Cardiac muscle cell (in vitro differentiated cells and primary cell): Measurements from ENCODE around the gene CEBPZOS. TPM values are rescaled to one million over a fixed set of nuclear protein-coding genes. Genes with fewer than 3 reads are reported as not detected.
"Not testable (repeated sequence)": the region's sequence is repeated elsewhere in the genome, so short reads cannot be mapped to it uniquely, and the experiment has no call there.

Experiments
- DNase-seq, 2 donors: peaks; one replicate each; pipeline versions ENCODE4 v3.0.0 to v3.0.0-alpha.2; 2010 to 2017; ENCODE audit warnings: low read depth in 1 of 2, low spot score in 1 of 2
- H3K27ac ChIP-seq: fragments of 200-600 bp; sonication (generic); 2 replicates; pipeline ENCODE4 v1.5.1; 2016
- H3K27me3 ChIP-seq: fragments of 200-600 bp; sonication (generic); 2 replicates; pipeline ENCODE4 v1.6.0; 2016; ENCODE audit warnings: control low read depth
- H3K36me3 ChIP-seq: fragments of 200-600 bp; sonication (generic); 2 replicates; pipeline ENCODE4 v1.5.1; 2016; ENCODE audit warnings: control low read depth
- H3K4me1 ChIP-seq: fragments of 200-600 bp; sonication (generic); 2 replicates; pipeline ENCODE4 v1.8.1; 2017; ENCODE audit warnings: low read depth, mild to moderate bottlenecking, mixed run types
- H3K4me3 ChIP-seq: fragments of 200-600 bp; sonication (generic); 2 replicates; pipeline ENCODE4 v1.5.1; 2016; ENCODE audit warnings: mild to moderate bottlenecking
- H3K9me3 ChIP-seq: fragments of 200-600 bp; sonication (generic); 2 replicates; pipeline ENCODE4 v1.5.1; 2017; ENCODE audit warnings: low read depth, mild to moderate bottlenecking, control low read depth
- polyA plus RNA-seq: library from polyadenylated mRNA; unstranded; fragments of >200 nt; fragmentation: Nextera tagmentation; extraction: Ambion mirVana; gene quantifications from 2 replicates; pipeline ENCODE4 v1.2.1, GENCODE V29; 2016
- total RNA-seq: library from RNA; depleted of rRNA; stranded (reverse); fragments of >200 nt; gene quantifications from 2 replicates; pipeline ENCODE4 v1.2.3, GENCODE V29; 2016
- TF ChIP-seq, protein P1 (sequence below): IDR thresholded peaks from 2 replicates; pipeline ENCODE4 v1.5.1; 2012; ENCODE audit warnings: low read depth, mild to moderate bottlenecking, low read length

CEBPZOS gene
- total and polyA plus RNA-seq, 2 experiments from 2014 or later, result 10.6 to 25.4 TPM

DNA sequence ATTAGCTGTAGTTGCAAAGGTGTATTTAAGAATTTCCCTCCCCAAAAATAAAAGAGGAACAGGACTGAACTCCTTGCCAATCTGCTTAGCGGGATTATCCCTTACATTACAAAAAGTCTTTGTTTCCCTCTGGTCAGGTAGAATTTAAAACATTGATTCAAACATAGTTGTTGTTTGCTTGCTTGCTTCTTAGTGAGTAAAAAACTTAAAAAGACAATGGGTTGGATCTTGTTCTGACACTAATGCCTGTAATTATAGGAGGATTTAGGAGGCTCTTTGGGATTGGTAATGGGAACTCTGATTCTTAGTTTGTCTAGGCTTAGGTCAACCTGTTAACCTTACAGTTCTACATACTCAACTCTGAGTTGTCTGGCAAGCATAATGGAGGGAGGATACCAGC is 3.7 kb upstream of the CEBPZOS start:
- H3K27ac ChIP-seq, result no peak overlapping the region
- no peaks in the 10 kb centered on the region for H3K36me3 ChIP-seq
- TF ChIP-seq, protein P1, sequence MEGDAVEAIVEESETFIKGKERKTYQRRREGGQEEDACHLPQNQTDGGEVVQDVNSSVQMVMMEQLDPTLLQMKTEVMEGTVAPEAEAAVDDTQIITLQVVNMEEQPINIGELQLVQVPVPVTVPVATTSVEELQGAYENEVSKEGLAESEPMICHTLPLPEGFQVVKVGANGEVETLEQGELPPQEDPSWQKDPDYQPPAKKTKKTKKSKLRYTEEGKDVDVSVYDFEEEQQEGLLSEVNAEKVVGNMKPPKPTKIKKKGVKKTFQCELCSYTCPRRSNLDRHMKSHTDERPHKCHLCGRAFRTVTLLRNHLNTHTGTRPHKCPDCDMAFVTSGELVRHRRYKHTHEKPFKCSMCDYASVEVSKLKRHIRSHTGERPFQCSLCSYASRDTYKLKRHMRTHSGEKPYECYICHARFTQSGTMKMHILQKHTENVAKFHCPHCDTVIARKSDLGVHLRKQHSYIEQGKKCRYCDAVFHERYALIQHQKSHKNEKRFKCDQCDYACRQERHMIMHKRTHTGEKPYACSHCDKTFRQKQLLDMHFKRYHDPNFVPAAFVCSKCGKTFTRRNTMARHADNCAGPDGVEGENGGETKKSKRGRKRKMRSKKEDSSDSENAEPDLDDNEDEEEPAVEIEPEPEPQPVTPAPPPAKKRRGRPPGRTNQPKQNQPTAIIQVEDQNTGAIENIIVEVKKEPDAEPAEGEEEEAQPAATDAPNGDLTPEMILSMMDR, result no peak
- no peaks in the 10 kb centered on the region for H3K9me3 ChIP-seq
- no peak for DNase-seq
- no peak overlapping the region for H3K4me3 ChIP-seq
- no peaks in the 10 kb centered on the region for H3K27me3 ChIP-seq
- no peaks in the 10 kb centered on the region for H3K4me1 ChIP-seq

DNA sequence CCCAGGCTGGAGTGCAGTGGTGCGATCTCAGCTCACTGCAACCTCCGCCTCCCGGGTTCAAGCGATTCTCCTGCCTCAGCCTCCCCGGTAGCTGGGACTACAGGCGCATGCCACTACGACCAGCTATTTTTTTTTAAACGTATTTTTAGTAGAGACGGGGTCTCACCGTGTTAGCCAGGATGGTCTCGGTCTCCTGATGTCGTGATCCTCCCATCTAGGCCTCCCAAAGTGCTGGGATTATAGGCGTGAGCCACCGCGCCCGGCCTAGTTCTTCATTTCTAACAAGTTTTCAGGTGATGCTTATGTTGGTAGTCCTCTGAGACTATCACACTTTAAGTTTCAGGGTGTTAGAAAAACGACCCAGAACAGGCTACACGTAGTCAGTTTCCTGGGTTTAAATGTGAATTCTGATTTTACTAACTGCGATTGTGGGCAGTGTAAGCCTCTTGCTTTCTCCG is 405 bp upstream of the CEBPZOS start:
- not testable (repeated sequence) for H3K27ac ChIP-seq, H3K36me3 ChIP-seq, H3K9me3 ChIP-seq, H3K27me3 ChIP-seq, DNase-seq, H3K4me1 ChIP-seq
- H3K4me3 ChIP-seq, result peak overlapping the region; percentile 41

DNA sequence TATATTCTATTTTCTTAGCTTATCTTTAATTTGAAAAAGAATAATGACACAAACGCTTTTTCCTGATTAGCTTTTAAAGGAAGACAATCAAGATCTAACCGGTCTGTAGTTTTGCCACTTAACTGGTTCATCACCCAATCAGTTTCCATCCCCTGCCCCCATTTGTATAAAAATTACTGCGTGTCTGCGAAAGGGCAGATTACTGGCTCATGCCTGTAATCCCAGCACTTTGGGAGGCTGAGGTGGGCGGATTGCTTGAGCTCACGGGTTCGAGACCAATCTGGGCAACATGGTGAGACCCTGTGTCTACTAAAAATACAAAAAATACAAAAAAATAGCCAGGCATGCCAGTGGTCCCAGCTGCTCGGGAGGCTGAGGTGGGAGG is 2.4 kb downstream of the CEBPZOS start:
- Histone ChIP-seq H3K27ac (no peak overlapping the region), H3K36me3 (peaks cover 24% of the 10 kb centered on the region), H3K9me3 (no peaks in the 10 kb centered on the region), H3K4me1 (no peaks in the 10 kb centered on the region), H3K27me3 (no peaks in the 10 kb centered on the region), H3K4me3 (no peak overlapping the region)
- no peak for DNase-seq
- TF ChIP-seq, protein P1, result no peak

DNA sequence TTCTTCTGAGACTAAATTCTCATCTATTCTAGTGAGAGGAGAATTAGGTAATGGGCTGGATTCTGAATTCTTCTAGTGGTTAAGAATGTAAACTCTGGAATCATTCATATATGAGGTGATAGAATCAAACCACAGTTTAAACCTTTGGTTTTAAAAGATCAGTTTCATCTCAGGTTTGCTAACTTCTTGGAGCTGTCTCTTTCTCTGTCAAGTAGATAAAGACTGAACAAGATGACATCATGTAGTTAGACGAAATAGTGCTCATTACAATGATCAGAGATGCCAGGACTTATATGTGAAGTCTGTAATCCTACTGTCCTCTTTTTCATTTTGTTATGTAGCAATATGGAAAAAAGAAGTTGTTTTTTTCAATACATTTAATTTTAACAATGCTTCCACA is 4.9 kb downstream of the CEBPZOS start:
- H3K27me3 ChIP-seq, result no peaks in the 10 kb centered on the region
- no peak for DNase-seq
- H3K36me3 ChIP-seq, result peaks cover 39% of the 10 kb centered on the region
- no peak overlapping the region for H3K4me3 ChIP-seq
- H3K9me3 ChIP-seq, result no peaks in the 10 kb centered on the region
- H3K27ac ChIP-seq, result no peak overlapping the region
- no peaks in the 10 kb centered on the region for H3K4me1 ChIP-seq
- TF ChIP-seq, protein P1, result no peak

DNA sequence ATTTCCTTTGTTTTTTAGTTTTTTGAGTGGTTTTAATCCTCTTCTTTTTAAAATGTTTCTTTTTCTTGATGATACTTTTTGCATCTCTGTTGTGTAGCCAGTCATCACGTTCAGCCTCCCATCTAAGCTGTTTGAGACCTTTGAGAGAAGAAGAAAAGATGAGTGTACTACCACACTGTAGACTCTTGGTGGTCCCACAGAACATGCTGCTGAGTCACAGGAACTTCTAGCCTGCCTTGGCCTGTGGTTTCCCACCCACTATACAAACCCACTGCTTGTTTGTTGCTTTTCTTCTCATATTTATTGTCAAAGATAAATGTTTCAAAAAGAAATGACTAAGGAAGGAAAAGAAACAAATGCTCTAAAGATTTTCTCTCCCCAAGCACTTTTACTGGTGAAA is 5.5 kb downstream of the CEBPZOS start:
- H3K4me1 ChIP-seq, result no peaks in the 10 kb centered on the region
- no peak for DNase-seq
- no peak overlapping the region for H3K4me3 ChIP-seq
- peaks cover 40% of the 10 kb centered on the region for H3K36me3 ChIP-seq
- TF ChIP-seq, protein P1, result no peak
- no peaks in the 10 kb centered on the region for H3K27me3 ChIP-seq
- no peaks in the 10 kb centered on the region for H3K9me3 ChIP-seq
- H3K27ac ChIP-seq, result no peak overlapping the region

DNA sequence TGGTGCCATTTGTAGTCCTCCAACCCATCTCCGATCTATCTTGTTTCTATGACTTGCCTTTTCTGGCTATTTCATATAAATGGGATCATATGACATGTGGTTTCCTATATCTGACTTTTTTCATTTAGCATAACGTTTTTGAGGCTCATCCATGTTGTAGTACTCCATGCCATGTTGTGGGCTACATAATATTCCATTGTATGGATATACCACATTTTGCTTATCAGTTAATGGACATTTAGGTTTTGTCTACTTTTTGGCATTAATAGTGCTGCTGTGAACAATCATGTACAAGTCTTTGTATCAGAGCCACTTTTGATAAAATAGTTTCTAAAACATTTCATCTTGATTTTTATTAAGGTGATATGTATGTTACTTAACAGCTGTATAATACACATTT is 7.4 kb downstream of the CEBPZOS start:
- Histone ChIP-seq H3K9me3 (no peaks in the 10 kb centered on the region), H3K36me3 (peaks cover 40% of the 10 kb centered on the region), H3K27me3 (no peaks in the 10 kb centered on the region), H3K27ac (no peak overlapping the region), H3K4me3 (no peak overlapping the region), H3K4me1 (no peaks in the 10 kb centered on the region)
- no peak for DNase-seq
- TF ChIP-seq, protein P1, result no peak

DNA sequence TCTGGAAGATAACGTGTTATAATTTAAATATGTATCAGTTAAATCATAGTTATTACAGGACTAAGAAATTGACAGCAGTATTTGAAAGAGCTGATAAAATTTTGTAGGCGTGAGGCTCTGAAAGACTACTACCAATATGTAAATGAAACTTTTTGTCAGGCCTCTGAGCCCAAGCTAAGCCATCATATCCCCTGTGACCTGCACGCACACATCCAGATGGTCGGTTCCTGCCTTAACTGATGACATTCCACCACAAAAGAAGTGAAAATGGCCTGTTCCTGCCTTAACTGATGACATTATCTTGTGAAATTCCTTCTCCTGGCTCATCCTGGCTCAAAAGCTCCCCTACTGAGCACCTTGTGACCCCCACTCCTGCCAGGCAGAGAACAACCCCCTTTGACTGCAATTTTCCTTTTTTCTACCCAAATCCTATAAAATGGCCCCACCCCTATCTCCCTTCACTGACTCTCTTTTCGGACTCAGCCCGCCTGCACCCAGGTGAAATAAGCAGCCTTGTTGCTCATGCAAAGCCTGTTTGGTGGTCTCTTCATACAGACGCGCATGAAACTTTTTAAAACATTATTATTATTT is 8.9 kb downstream of the CEBPZOS start:
- H3K4me3 ChIP-seq, H3K9me3 ChIP-seq, H3K4me1 ChIP-seq, H3K27ac ChIP-seq, H3K27me3 ChIP-seq, DNase-seq: not testable (repeated sequence)
- peaks cover 49% of the 10 kb centered on the region for H3K36me3 ChIP-seq
